Pancreas (tissue), 10 donors: Measurements from ENCODE around the gene ARHGAP22. TPM values are rescaled to one million over a fixed set of nuclear protein-coding genes. Genes with fewer than 3 reads are reported as not detected.
A peak's percentile ranks its signal among the peaks of the same experiment; 100 is the strongest.

Experiments used
- ATAC-seq, 4 donors: fragments of 200-7000 bp; cut with Tn5 transposase; one replicate each; pipeline versions ENCODE4 v1.8.0 to v1.9.1; 2020; ENCODE audit warnings: mild to moderate bottlenecking in 4 of 4, moderate library complexity in 4 of 4
- DNase-seq, 6 donors: peaks; one replicate each; pipeline ENCODE4 v3.0.0-alpha.2; 2020
- FAIRE-seq: peaks from 2 replicates; lab custom pipeline; 2012; peaks lifted over from hg19 to GRCh38; lab: Jason Lieb, UNC
- H3K27ac ChIP-seq, 4 donors: fragments of 200-600 bp; sonication (generic); 1 replicate in 3 of 4; 2 replicates in 1 of 4; pipeline versions ENCODE4 v1.5.0 to v1.8.0; 2020
- H3K27me3 ChIP-seq, 4 donors: fragments of 200-600 bp; one replicate each; pipeline ENCODE4 v1.8.0; 2021
- H3K36me3 ChIP-seq, 3 donors: fragments of 200-600 bp; sonication (generic) in 1 of 3; one replicate each; pipeline versions ENCODE4 v1.5.0 to v1.8.0; 2020 to 2021
- H3K4me1 ChIP-seq, 3 donors: fragments of 200-600 bp; one replicate each; pipeline ENCODE4 v1.8.0; 2021
- H3K4me3 ChIP-seq, 4 donors: fragments of 200-600 bp; sonication (generic) in 2 of 4; one replicate each; pipeline versions ENCODE4 v1.5.0 to v1.8.0; 2020 to 2021
- H3K9me3 ChIP-seq, 4 donors: fragments of 200-600 bp; one replicate each; pipeline ENCODE4 v1.8.0; 2021
- CTCF ChIP-seq, 4 donors: fragments of 200-600 bp; sonication (generic) in 3 of 4; IDR thresholded peaks; one replicate each; pipeline versions ENCODE4 v1.5.0 to v1.8.0; 2021; ENCODE audit warnings: antibody characterized with exemption in 4 of 4
- WGBS, 2 donors: extraction: QIAGEN DNeasy Blood & Tissue Kit; methylation state at CpG; one replicate each; pipeline ENCODE4 v1.1.7; 2013; 5-methylcytosine and 5-hydroxymethylcytosine counted together
- intact Hi-C, 3 donors: fragments of 100-400 bp; cut with DNase I; formaldehyde crosslinking; loops; one replicate each; pipeline versions ENCODE4 v1.11.1 to v1.14.2; 2022
- polyA plus RNA-seq, 2 donors: library from polyadenylated mRNA; stranded (reverse); fragments of 200-250 nt; gene quantifications; one replicate each; pipeline ENCODE4 v1.2.3, GENCODE V29; 2013
- total RNA-seq, 6 donors: library from RNA; stranded (reverse); fragmentation: NEBNext Ultra II Directional in 4 of 6; extraction: Animal tissue kit (Norgen Biotek cat#: 25700) in 4 of 6; gene quantifications; one replicate each; pipeline versions ENCODE4 v1.2.1 to v1.2.4, GENCODE V29; 2021 to 2023
- donor health status: healthy with polysubstance abuse.
- donor health status: DM: no; HTN: no; CAD: no; lungs with moderate emphysema.
- donor health status: DM: no; HTN: no; CAD: no.
- donor health status: control.
- donor health status: control.
- donor health status: Bipolar disorder and iron deficiency.
- donor health status: DM: yes; HTN: yes; CAD: no.
- donor health status: DM: no; HTN: no; CAD: no.
- donor health status: DM: no; HTN: no; CAD: no.
- donor health status: DM: yes; HTN: yes; CAD: no.

ARHGAP22 gene
- total and polyA plus RNA-seq, 8 donors, result 1.1 to 6.0 (median 1.9) TPM

- FAIRE-seq, result no peak
- TF ChIP-seq CTCF (IDR thresholded peaks at IDR 0.05), result no peak
- no peaks in the 10 kb centered on the region for H3K27me3 ChIP-seq
Observed at GRCh38 chr10:48450233-48450740, 154.6 kb downstream of the ARHGAP22 start.

GRCh38 chr10:48449501-48450232, 155.2 kb downstream of the ARHGAP22 start:
- H3K9me3 ChIP-seq, result no peaks in the 10 kb centered on the region
- intact Hi-C loops, result no loop called here
- no peaks in the 10 kb centered on the region for H3K4me1 ChIP-seq
- TF ChIP-seq CTCF (IDR thresholded peaks at IDR 0.05), result no peak
- no peak overlapping the region for H3K27ac ChIP-seq
- H3K27me3 ChIP-seq, result no peaks in the 10 kb centered on the region
- H3K4me3 ChIP-seq, result no peak overlapping the region
- DNase-seq (peak in 2 of 6 donors; percentile 25 to 72), FAIRE-seq (no peak), ATAC-seq (no peak)
- H3K36me3 ChIP-seq, result no peaks in the 10 kb centered on the region
- WGBS, 2 donors, result 85 to 89% methylated on average over 19 of the region's 19 CpGs

More at GRCh38 chr10:48450233-48450740, 154.6 kb downstream of the ARHGAP22 start:
- Histone ChIP-seq H3K4me3 (no peak overlapping the region), H3K9me3 (no peaks in the 10 kb centered on the region), H3K4me1 (no peaks in the 10 kb centered on the region), H3K27ac (no peak overlapping the region), H3K36me3 (no peaks in the 10 kb centered on the region)
- DNase-seq, result peak in 2 of 6 donors; percentile 26 to 55
- WGBS, 2 donors, result 93 to 95% methylated on average over 41 to 49 of the region's 49 CpGs
- ATAC-seq, result no peak
- intact Hi-C loops, result no loop called here

GRCh38 chr10:48448796-48449195, 156.1 kb downstream of the ARHGAP22 start:
- no peak for TF ChIP-seq CTCF (IDR thresholded peaks at IDR 0.05)
- FAIRE-seq (no peak), DNase-seq (peak in 2 of 6 donors; percentile 5 to 24), ATAC-seq (no peak)
- Histone ChIP-seq H3K27ac (no peak overlapping the region), H3K9me3 (no peaks in the 10 kb centered on the region), H3K4me3 (no peak overlapping the region), H3K27me3 (no peaks in the 10 kb centered on the region), H3K4me1 (no peaks in the 10 kb centered on the region), H3K36me3 (no peaks in the 10 kb centered on the region)
- intact Hi-C loops, result no loop called here
- 95 to 98% methylated on average over 4 of the region's 4 CpGs for WGBS, 2 donors

- DNase-seq (peak in 2 of 6 donors; percentile 14 to 29), ATAC-seq (no peak), FAIRE-seq (no peak)
- Histone ChIP-seq H3K4me1 (no peaks in the 10 kb centered on the region), H3K4me3 (no peak overlapping the region), H3K36me3 (no peaks in the 10 kb centered on the region), H3K27me3 (no peaks in the 10 kb centered on the region), H3K27ac (no peak overlapping the region), H3K9me3 (no peaks in the 10 kb centered on the region)
- WGBS, 2 donors, result 83 to 93% methylated on average over 11 of the region's 11 CpGs
- no peak for TF ChIP-seq CTCF (IDR thresholded peaks at IDR 0.05)
- intact Hi-C loops, result no loop called here
Observed at GRCh38 chr10:48447356-48448215, 157.3 kb downstream of the ARHGAP22 start.
